Measurements from ENCODE around the gene GGA2. TPM values are rescaled to one million over a fixed set of nuclear protein-coding genes. Genes with fewer than 3 reads are reported as not detected.
"Not testable (repeated sequence)": the region's sequence is repeated elsewhere in the genome, so short reads cannot be mapped to it uniquely, and the experiment has no call there.

The GGA2 gene
- total RNA-seq, 1 experiment from 2014 or later, result 26.5 TPM

- H3K9me2 ChIP-seq (replicated peaks; ENCODE audit: low read length), result no peaks in the 10 kb centered on the region
- no peaks in the 10 kb centered on the region for H3K79me2 ChIP-seq (ENCODE audit: low read length)
- ChIA-PET POLR2A (ENCODE audit: unreplicated experiment) (interaction anchor here (0.6 kb wide), 1 partner anchor 13 kb away, joined by 3 read pairs; no protein-coding TSS in a partner anchor), CTCF (no interaction called here)
- BruUV-seq (replicated peaks), result no TSS peak
- TF ChIP-seq EZH2phosphoT487 (IDR thresholded peaks at IDR 0.05; ENCODE audit: borderline replicate concordance, low read length) (no peak), EZH2 (IDR thresholded peaks at IDR 0.05; ENCODE audit: low read length, unreplicated experiment) (no peak)
- TF ChIP-seq, protein P1, sequence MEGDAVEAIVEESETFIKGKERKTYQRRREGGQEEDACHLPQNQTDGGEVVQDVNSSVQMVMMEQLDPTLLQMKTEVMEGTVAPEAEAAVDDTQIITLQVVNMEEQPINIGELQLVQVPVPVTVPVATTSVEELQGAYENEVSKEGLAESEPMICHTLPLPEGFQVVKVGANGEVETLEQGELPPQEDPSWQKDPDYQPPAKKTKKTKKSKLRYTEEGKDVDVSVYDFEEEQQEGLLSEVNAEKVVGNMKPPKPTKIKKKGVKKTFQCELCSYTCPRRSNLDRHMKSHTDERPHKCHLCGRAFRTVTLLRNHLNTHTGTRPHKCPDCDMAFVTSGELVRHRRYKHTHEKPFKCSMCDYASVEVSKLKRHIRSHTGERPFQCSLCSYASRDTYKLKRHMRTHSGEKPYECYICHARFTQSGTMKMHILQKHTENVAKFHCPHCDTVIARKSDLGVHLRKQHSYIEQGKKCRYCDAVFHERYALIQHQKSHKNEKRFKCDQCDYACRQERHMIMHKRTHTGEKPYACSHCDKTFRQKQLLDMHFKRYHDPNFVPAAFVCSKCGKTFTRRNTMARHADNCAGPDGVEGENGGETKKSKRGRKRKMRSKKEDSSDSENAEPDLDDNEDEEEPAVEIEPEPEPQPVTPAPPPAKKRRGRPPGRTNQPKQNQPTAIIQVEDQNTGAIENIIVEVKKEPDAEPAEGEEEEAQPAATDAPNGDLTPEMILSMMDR (conservative IDR thresholded peaks at IDR 0.05; ENCODE audit: low read depth, low read length), result no peak
- H3K4me1 ChIP-seq (ENCODE audit: insufficient read depth, low read length), result no peaks in the 10 kb centered on the region
- H3K4me3 ChIP-seq (ENCODE audit: low read length), result no peak overlapping the region
- no peak for ATAC-seq
- H3K4me2 ChIP-seq (ENCODE audit: low read length), result no peak overlapping the region
- peaks cover 24% of the 10 kb centered on the region for H3K36me3 ChIP-seq (ENCODE audit: low read depth, low read length)
- no peak for DNase-seq
- H4K20me1 ChIP-seq (ENCODE audit: low read length), result no peaks in the 10 kb centered on the region
- intact Hi-C loops (cut with micrococcal nuclease), result no loop called here
- H3K9ac ChIP-seq (ENCODE audit: low read length), result no peak overlapping the region
- H3K27ac ChIP-seq (ENCODE audit: low read length), result no peak overlapping the region
- H3K27me3 ChIP-seq (ENCODE audit: low read length), result no peaks in the 10 kb centered on the region
- no peaks in the 10 kb centered on the region for H3F3A ChIP-seq (ENCODE audit: low read length, unreplicated experiment)
- H3K9me3 ChIP-seq (ENCODE audit: low read length), result no peaks in the 10 kb centered on the region
- H2AFZ ChIP-seq (ENCODE audit: low read length), result no peak overlapping the region
Observed at GRCh38 chr16:23485257-23485614, 25.1 kb downstream of the GGA2 start.

DNA sequence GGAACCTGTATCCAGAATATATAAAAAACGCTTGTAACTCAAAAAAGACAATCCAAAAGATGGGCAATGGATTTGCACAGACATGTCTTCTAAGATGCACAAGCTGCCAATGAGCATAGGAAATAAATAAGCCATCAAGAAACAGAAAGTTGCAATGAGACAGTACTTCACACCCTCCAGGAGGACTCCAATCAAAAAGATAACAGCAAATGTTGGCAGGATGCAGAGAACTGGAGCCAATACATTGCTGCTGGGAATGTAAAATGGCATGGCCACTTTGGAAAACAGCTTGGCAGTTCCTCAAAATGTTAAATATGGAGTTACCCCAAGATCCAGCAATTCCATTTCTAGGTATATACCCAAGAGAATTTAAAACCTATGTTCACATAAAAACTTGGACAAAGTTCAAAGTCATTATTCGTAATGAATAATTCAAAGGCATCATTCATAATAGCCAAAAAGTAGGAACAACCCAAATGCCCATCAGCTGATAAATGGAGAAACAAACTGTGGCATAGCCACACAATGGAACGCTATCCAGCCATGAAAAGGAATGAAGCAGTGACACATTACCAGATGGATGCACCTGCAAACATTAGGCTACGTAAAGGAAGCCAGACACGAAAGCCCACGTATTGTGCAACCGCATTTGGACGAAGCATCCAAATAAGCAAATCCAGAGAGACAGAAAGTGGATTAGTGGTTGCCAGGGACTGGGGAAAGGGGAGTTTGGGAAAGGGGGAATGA, 25.6 kb downstream of the GGA2 start:
- DNase-seq (no peak), ATAC-seq (no peak)
- H3K9me2 ChIP-seq (replicated peaks; ENCODE audit: low read length), result no peaks in the 10 kb centered on the region
- no peaks in the 10 kb centered on the region for H3K4me1 ChIP-seq (ENCODE audit: insufficient read depth, low read length)
- H2AFZ ChIP-seq (ENCODE audit: low read length), result no peak overlapping the region
- no peaks in the 10 kb centered on the region for H3F3A ChIP-seq (ENCODE audit: low read length, unreplicated experiment)
- H3K9me3 ChIP-seq (ENCODE audit: low read length), result no peaks in the 10 kb centered on the region
- H4K20me1 ChIP-seq (ENCODE audit: low read length), result no peaks in the 10 kb centered on the region
- intact Hi-C loops (cut with micrococcal nuclease), result no loop called here
- no peak overlapping the region for H3K9ac ChIP-seq (ENCODE audit: low read length)
- H3K36me3 ChIP-seq (ENCODE audit: low read depth, low read length), result peaks cover 26% of the 10 kb centered on the region
- no peak overlapping the region for H3K4me3 ChIP-seq (ENCODE audit: low read length)
- no peak overlapping the region for H3K4me2 ChIP-seq (ENCODE audit: low read length)
- CTCF ChIA-PET, result no interaction called here
- TF ChIP-seq EZH2phosphoT487 (IDR thresholded peaks at IDR 0.05; ENCODE audit: borderline replicate concordance, low read length) (no peak), EZH2 (IDR thresholded peaks at IDR 0.05; ENCODE audit: low read length, unreplicated experiment) (no peak)
- TF ChIP-seq, protein P1 (conservative IDR thresholded peaks at IDR 0.05; ENCODE audit: low read depth, low read length), result no peak
- POLR2A ChIA-PET (ENCODE audit: unreplicated experiment), result interaction anchor here (0.6 kb wide), 1 partner anchor 12 kb away, joined by 3 read pairs; no protein-coding TSS in a partner anchor
- H3K79me2 ChIP-seq (ENCODE audit: low read length), result no peaks in the 10 kb centered on the region
- no peak overlapping the region for H3K27ac ChIP-seq (ENCODE audit: low read length)
- no TSS peak for BruUV-seq (replicated peaks)
- H3K27me3 ChIP-seq (ENCODE audit: low read length), result no peaks in the 10 kb centered on the region

DNA sequence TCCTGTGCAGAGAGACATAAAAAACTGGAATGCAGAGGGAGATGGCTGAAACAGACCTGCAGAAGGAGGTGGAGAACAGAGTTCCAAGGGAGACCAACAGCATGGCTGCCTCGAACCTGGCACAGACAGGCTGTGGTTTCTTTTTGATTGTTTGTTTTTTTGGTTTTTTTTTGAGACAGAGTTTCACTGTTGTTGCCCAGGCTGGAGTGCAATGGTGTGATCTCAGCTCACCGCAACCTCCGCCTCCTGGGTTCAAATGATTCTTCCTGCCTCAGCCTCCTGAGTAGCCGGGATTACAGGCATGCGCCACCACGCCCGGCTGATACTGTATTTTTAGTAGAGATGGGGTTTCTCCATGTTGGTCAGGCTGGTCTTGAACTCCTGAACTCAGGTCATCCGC, 26.8 kb downstream of the GGA2 start:
- CTCF ChIA-PET; ATAC-seq; DNase-seq; H2AFZ ChIP-seq (ENCODE audit: low read length); POLR2A ChIA-PET (ENCODE audit: unreplicated experiment); H3K9ac ChIP-seq (ENCODE audit: low read length); intact Hi-C loops (cut with micrococcal nuclease); H3K27me3 ChIP-seq (ENCODE audit: low read length); H3K9me3 ChIP-seq (ENCODE audit: low read length); H3K4me2 ChIP-seq (ENCODE audit: low read length); H3K4me3 ChIP-seq (ENCODE audit: low read length); H3K27ac ChIP-seq (ENCODE audit: low read length); BruUV-seq (replicated peaks); H4K20me1 ChIP-seq (ENCODE audit: low read length); H3K79me2 ChIP-seq (ENCODE audit: low read length); H3K4me1 ChIP-seq (ENCODE audit: insufficient read depth, low read length); H3K9me2 ChIP-seq (replicated peaks; ENCODE audit: low read length); H3F3A ChIP-seq (ENCODE audit: low read length, unreplicated experiment): not testable (repeated sequence)
- H3K36me3 ChIP-seq (ENCODE audit: low read depth, low read length), result peaks cover 28% of the 10 kb centered on the region
